H1 (cell line): ENCODE results near the gene SPSB2. TPM values are rescaled to one million over a fixed set of nuclear protein-coding genes. Genes with fewer than 3 reads are reported as not detected.

Experiments used
- CBX5 ChIP-seq: fragments of 300-800, 300-1000 bp; sonication (generic); IDR thresholded peaks from 2 replicates; pipeline ENCODE4 v1.7.1; 2016; ENCODE audit warnings: antibody characterized with exemption, low read length, low read depth
- HDAC6 ChIP-seq: IDR thresholded peaks from one replicate; pipeline ENCODE4 v1.7.1; 2012; ENCODE audit warnings: low read depth, mild to moderate bottlenecking, inconsistent platforms, low read length, moderate library complexity
- RFX5 ChIP-seq: IDR thresholded peaks from 2 replicates; pipeline ENCODE4 v1.6.1; 2011; ENCODE audit warnings: low read depth, low read length, improper control_type of control experiment, borderline replicate concordance
- polyA plus RNA-seq, 7 experiments: library from polyadenylated mRNA; depleted of rRNA in 3 of 7; stranded (reverse) in 5 of 7; unstranded in 2 of 7; fragments of >200 nt in 5 of 7; fragments of 200-250 nt in 2 of 7; gene quantifications; 1 replicate in 5 of 7; 2 replicates in 1 of 7; 4 replicates in 1 of 7; pipeline versions ENCODE4 v1.2.1 to v1.2.3, GENCODE V29; 2011 to 2013; ENCODE audit warnings: missing spikeins in 2 of 7, mixed read lengths in 2 of 7
- total RNA-seq: library from RNA; stranded (reverse); fragmentation: NEBNext Ultra II Directional; extraction: Animal tissue kit (Norgen Biotek cat#: 25700); gene quantifications from 2 replicates; pipeline ENCODE4 v1.2.1, GENCODE V29; 2021
- TF ChIP-seq, protein P1 (sequence below), 3 experiments: IDR thresholded peaks; 1 replicate in 2 of 3; 2 replicates in 1 of 3; pipeline versions ENCODE4 v1.5.1 to v1.6.1; 2011; ENCODE audit warnings: low read length in 3 of 3, mild to moderate bottlenecking in 3 of 3, inconsistent platforms in 2 of 3, low read depth in 1 of 3, moderate library complexity in 1 of 3; ENCODE audit not compliant: insufficient read depth in 1 of 3; ENCODE audit errors: control extremely low read depth in 1 of 3

Gene SPSB2
- total and polyA plus RNA-seq, 2 of the 8 experiments (the other 6 are each of a cell fraction or from before 2014, with no cell fraction given), result 13.0 to 23.2 TPM

DNA sequence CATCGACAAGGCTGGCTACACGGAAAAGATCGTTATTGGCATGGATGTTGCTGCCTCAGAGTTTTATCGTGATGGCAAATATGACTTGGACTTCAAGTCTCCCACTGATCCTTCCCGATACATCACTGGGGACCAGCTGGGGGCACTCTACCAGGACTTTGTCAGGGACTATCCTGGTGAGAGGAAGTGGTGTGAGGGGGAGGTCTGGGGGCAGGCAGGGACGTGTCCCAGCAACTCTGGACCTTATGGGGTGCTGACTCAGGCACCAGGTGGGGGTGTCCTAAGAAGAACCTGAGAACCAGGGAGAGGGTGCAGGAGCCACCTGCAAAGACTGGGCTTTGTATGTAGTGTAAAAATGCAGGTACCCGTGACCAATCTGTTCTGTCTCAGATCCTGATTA, 46.5 kb upstream of the SPSB2 start (continued):
- TF ChIP-seq HDAC6, result no peak
- TF ChIP-seq CBX5, result no peak
- TF ChIP-seq, protein P1, sequence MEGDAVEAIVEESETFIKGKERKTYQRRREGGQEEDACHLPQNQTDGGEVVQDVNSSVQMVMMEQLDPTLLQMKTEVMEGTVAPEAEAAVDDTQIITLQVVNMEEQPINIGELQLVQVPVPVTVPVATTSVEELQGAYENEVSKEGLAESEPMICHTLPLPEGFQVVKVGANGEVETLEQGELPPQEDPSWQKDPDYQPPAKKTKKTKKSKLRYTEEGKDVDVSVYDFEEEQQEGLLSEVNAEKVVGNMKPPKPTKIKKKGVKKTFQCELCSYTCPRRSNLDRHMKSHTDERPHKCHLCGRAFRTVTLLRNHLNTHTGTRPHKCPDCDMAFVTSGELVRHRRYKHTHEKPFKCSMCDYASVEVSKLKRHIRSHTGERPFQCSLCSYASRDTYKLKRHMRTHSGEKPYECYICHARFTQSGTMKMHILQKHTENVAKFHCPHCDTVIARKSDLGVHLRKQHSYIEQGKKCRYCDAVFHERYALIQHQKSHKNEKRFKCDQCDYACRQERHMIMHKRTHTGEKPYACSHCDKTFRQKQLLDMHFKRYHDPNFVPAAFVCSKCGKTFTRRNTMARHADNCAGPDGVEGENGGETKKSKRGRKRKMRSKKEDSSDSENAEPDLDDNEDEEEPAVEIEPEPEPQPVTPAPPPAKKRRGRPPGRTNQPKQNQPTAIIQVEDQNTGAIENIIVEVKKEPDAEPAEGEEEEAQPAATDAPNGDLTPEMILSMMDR (IDR thresholded peaks at IDR 0.05; ENCODE audit: control extremely low read depth in 1 of 3, insufficient read depth in 1 of 3, low read depth in 1 of 3, low read length in 3 of 3), result no peak
- TF ChIP-seq RFX5, result no peak
